T-helper 17 cell (primary cell): Measurements from ENCODE around the gene ZNF526. TPM values are rescaled to one million over a fixed set of nuclear protein-coding genes. Genes with fewer than 3 reads are reported as not detected.

Experiments
- ATAC-seq: fragments of 150-1000 bp; cut with Tn5 transposase; 2 replicates; pipeline ENCODE4 v1.10.0; 2021; ENCODE audit warnings: mild to moderate bottlenecking, moderate library complexity
- DNase-seq, 3 donors: peaks; one replicate each; pipeline versions ENCODE4 v3.0.0 to v3.0.0-alpha.2; 2020 to 2021
- H3K9me3 ChIP-seq: one replicate; pipeline ENCODE4 v1.7.0; 2013; ENCODE audit warnings: low read length, mild to moderate bottlenecking; ENCODE audit not compliant: control insufficient read depth, poor library complexity, severe bottlenecking
- H3K27ac Mint-ChIP-seq: one replicate; pipeline ENCODE4 v1.8.0; 2022; ENCODE audit warnings: mild to moderate bottlenecking, moderate library complexity, mixed read lengths
- H3K27me3 Mint-ChIP-seq: one replicate; pipeline ENCODE4 v1.8.0; 2022; ENCODE audit warnings: mixed read lengths
- H3K36me3 Mint-ChIP-seq: one replicate; pipeline ENCODE4 v1.8.0; 2022; ENCODE audit warnings: low read depth, mixed read lengths
- H3K4me1 Mint-ChIP-seq: one replicate; pipeline ENCODE4 v1.8.0; 2022; ENCODE audit warnings: mild to moderate bottlenecking, mixed read lengths
- H3K4me3 Mint-ChIP-seq: one replicate; pipeline ENCODE4 v1.8.0; 2022; ENCODE audit warnings: mild to moderate bottlenecking, moderate library complexity, mixed read lengths
- total RNA-seq, 4 donors: library from RNA in 2 of 4; stranded (reverse) in 2 of 4; gene quantifications; one replicate each; pipeline ENCODE4 v1.2.3 and lab custom pipeline; 2022 to 2026

ZNF526 gene
- total RNA-seq, 2 donors from 2014 or later = 6.7 to 7.5 TPM

GRCh38 chr19:42220751-42221097 lies 612 bp downstream of the ZNF526 start:
- ATAC-seq (no peak), DNase-seq (no peak)
- peaks cover 12% of the 10 kb centered on the region for H3K36me3 Mint-ChIP-seq
- H3K4me1 Mint-ChIP-seq = peaks cover 43% of the 10 kb centered on the region
- H3K4me3 Mint-ChIP-seq = peak overlapping the region; percentile 100
- H3K9me3 ChIP-seq = no peaks in the 10 kb centered on the region
- H3K27me3 Mint-ChIP-seq = no peaks in the 10 kb centered on the region
- peak overlapping the region; percentile 99 for H3K27ac Mint-ChIP-seq

GRCh38 chr19:42224940-42225717 lies 5.0 kb downstream of the ZNF526 start:
- no peaks in the 10 kb centered on the region for H3K9me3 ChIP-seq
- H3K36me3 Mint-ChIP-seq = peaks cover 8% of the 10 kb centered on the region
- H3K27ac Mint-ChIP-seq = no peak overlapping the region
- H3K27me3 Mint-ChIP-seq = no peaks in the 10 kb centered on the region
- H3K4me1 Mint-ChIP-seq = peaks cover 24% of the 10 kb centered on the region
- ATAC-seq (no peak), DNase-seq (no peak)
- H3K4me3 Mint-ChIP-seq = peak overlapping the region; percentile 56

GRCh38 chr19:42225718-42226292 lies 5.7 kb downstream of the ZNF526 start:
- Mint-ChIP-seq H3K4me3 (no peak overlapping the region), H3K27ac (no peak overlapping the region), H3K27me3 (no peaks in the 10 kb centered on the region), H3K4me1 (peaks cover 20% of the 10 kb centered on the region), H3K36me3 (peaks cover 6% of the 10 kb centered on the region)
- DNase-seq (no peak), ATAC-seq (no peak)
- H3K9me3 ChIP-seq = no peaks in the 10 kb centered on the region

GRCh38 chr19:42226886-42227285 lies 6.8 kb downstream of the ZNF526 start:
- no peaks in the 10 kb centered on the region for H3K9me3 ChIP-seq
- Mint-ChIP-seq H3K27ac (peak overlapping the region; percentile 49), H3K36me3 (peaks cover 6% of the 10 kb centered on the region), H3K27me3 (no peaks in the 10 kb centered on the region), H3K4me1 (peaks cover 17% of the 10 kb centered on the region), H3K4me3 (no peak overlapping the region)
- no peak for DNase-seq
- ATAC-seq = no peak

- DNase-seq (no peak), ATAC-seq (no peak)
- peaks cover 9% of the 10 kb centered on the region for H3K4me1 Mint-ChIP-seq
- no peaks in the 10 kb centered on the region for H3K27me3 Mint-ChIP-seq
- H3K36me3 Mint-ChIP-seq = peaks cover 6% of the 10 kb centered on the region
- no peak overlapping the region for H3K4me3 Mint-ChIP-seq
- H3K27ac Mint-ChIP-seq = peak overlapping the region; percentile 16
- H3K9me3 ChIP-seq = no peaks in the 10 kb centered on the region
Observed at GRCh38 chr19:42228641-42229040, 8.5 kb downstream of the ZNF526 start.

- Mint-ChIP-seq H3K27ac (peak overlapping the region; percentile 16), H3K4me3 (peak overlapping the region; percentile 28), H3K27me3 (no peaks in the 10 kb centered on the region), H3K4me1 (peaks cover 9% of the 10 kb centered on the region), H3K36me3 (peaks cover 6% of the 10 kb centered on the region)
- DNase-seq = no peak
- no peak for ATAC-seq
- H3K9me3 ChIP-seq = no peaks in the 10 kb centered on the region
Observed at GRCh38 chr19:42229301-42229854, 9.3 kb downstream of the ZNF526 start.

GRCh38 chr19:42229855-42230351 lies 9.8 kb downstream of the ZNF526 start:
- H3K4me3 Mint-ChIP-seq = peak overlapping the region; percentile 28
- no peaks in the 10 kb centered on the region for H3K27me3 Mint-ChIP-seq
- DNase-seq (no peak), ATAC-seq (no peak)
- H3K27ac Mint-ChIP-seq = peak overlapping the region; percentile 16
- peaks cover 5% of the 10 kb centered on the region for H3K36me3 Mint-ChIP-seq
- no peaks in the 10 kb centered on the region for H3K9me3 ChIP-seq
- H3K4me1 Mint-ChIP-seq = peaks cover 8% of the 10 kb centered on the region

- H3K27ac Mint-ChIP-seq = no peak overlapping the region
- no peak for ATAC-seq
- DNase-seq = no peak
- no peaks in the 10 kb centered on the region for H3K9me3 ChIP-seq
- H3K4me1 Mint-ChIP-seq = peaks cover 7% of the 10 kb centered on the region
- H3K4me3 Mint-ChIP-seq = no peak overlapping the region
- peaks cover 4% of the 10 kb centered on the region for H3K36me3 Mint-ChIP-seq
- no peaks in the 10 kb centered on the region for H3K27me3 Mint-ChIP-seq
Observed at GRCh38 chr19:42230571-42230970, 10.5 kb downstream of the ZNF526 start.

GRCh38 chr19:42232435-42232834 lies 12.3 kb downstream of the ZNF526 start:
- Mint-ChIP-seq H3K4me1 (peaks cover 4% of the 10 kb centered on the region), H3K4me3 (no peak overlapping the region), H3K27ac (no peak overlapping the region), H3K36me3 (peaks cover 3% of the 10 kb centered on the region), H3K27me3 (no peaks in the 10 kb centered on the region)
- H3K9me3 ChIP-seq = no peaks in the 10 kb centered on the region
- DNase-seq = no peak
- ATAC-seq = no peak

GRCh38 chr19:42233106-42233505 lies 13.0 kb downstream of the ZNF526 start:
- Mint-ChIP-seq H3K4me1 (peaks cover 4% of the 10 kb centered on the region), H3K36me3 (peaks cover 3% of the 10 kb centered on the region), H3K4me3 (no peak overlapping the region), H3K27me3 (no peaks in the 10 kb centered on the region), H3K27ac (no peak overlapping the region)
- DNase-seq (no peak), ATAC-seq (no peak)
- no peaks in the 10 kb centered on the region for H3K9me3 ChIP-seq

- Mint-ChIP-seq H3K4me3 (no peak overlapping the region), H3K27ac (no peak overlapping the region), H3K4me1 (peaks cover 4% of the 10 kb centered on the region), H3K36me3 (peaks cover 3% of the 10 kb centered on the region), H3K27me3 (no peaks in the 10 kb centered on the region)
- no peak for DNase-seq
- ATAC-seq = no peak
- no peaks in the 10 kb centered on the region for H3K9me3 ChIP-seq
Observed at GRCh38 chr19:42233678-42234292, 13.7 kb downstream of the ZNF526 start.

- peaks cover 8% of the 10 kb centered on the region for H3K4me1 Mint-ChIP-seq
- no peak overlapping the region for H3K27ac Mint-ChIP-seq
- H3K4me3 Mint-ChIP-seq = no peak overlapping the region
- no peaks in the 10 kb centered on the region for H3K27me3 Mint-ChIP-seq
- no peaks in the 10 kb centered on the region for H3K9me3 ChIP-seq
- peaks cover 5% of the 10 kb centered on the region for H3K36me3 Mint-ChIP-seq
- ATAC-seq (no peak), DNase-seq (no peak)
Observed at GRCh38 chr19:42234364-42234763, 14.3 kb downstream of the ZNF526 start.

GRCh38 chr19:42235181-42235580 lies 15.1 kb downstream of the ZNF526 start:
- Mint-ChIP-seq H3K4me1 (peaks cover 13% of the 10 kb centered on the region), H3K27me3 (no peaks in the 10 kb centered on the region), H3K4me3 (no peak overlapping the region), H3K27ac (peak overlapping the region; percentile 67), H3K36me3 (peaks cover 5% of the 10 kb centered on the region)
- no peak for DNase-seq
- no peaks in the 10 kb centered on the region for H3K9me3 ChIP-seq
- ATAC-seq = no peak
